Stomach smooth muscle (tissue), 2 donors: ENCODE data around the gene CDK6.
"Not testable (repeated sequence)": the region's sequence is repeated elsewhere in the genome, so short reads cannot be mapped to it uniquely, and the experiment has no call there.

Source experiments
- H3K27ac ChIP-seq: one replicate; pipeline ENCODE4 v1.7.0; 2013; ENCODE audit warnings: mild to moderate bottlenecking, low read length, inconsistent platforms
- H3K27me3 ChIP-seq, 2 donors: one replicate each; pipeline ENCODE4 v1.7.0; 2013; ENCODE audit warnings: low read length in 2 of 2; ENCODE audit not compliant: insufficient read depth in 2 of 2, control insufficient read depth in 1 of 2
- H3K36me3 ChIP-seq, 2 donors: one replicate each; pipeline ENCODE4 v1.7.0; 2013; ENCODE audit warnings: low read length in 2 of 2; ENCODE audit not compliant: control insufficient read depth in 2 of 2, insufficient read depth in 2 of 2
- H3K4me1 ChIP-seq: one replicate; pipeline ENCODE4 v1.7.0; 2013; ENCODE audit warnings: low read length; ENCODE audit not compliant: control insufficient read depth, insufficient read depth
- H3K4me3 ChIP-seq, 2 donors: one replicate each; pipeline ENCODE4 v1.7.0; 2013; ENCODE audit warnings: low read length in 2 of 2
- H3K9ac ChIP-seq, 2 donors: one replicate each; pipeline ENCODE4 v1.7.0; 2013; ENCODE audit warnings: low read length in 2 of 2, mild to moderate bottlenecking in 1 of 2
- H3K9me3 ChIP-seq, 2 donors: one replicate each; pipeline ENCODE4 v1.7.0; 2013; ENCODE audit warnings: low read length in 2 of 2; ENCODE audit not compliant: control insufficient read depth in 2 of 2
- donor health status: healthy.
- donor health status: Pancreatic carcinoma.

CDK6 gene

DNA sequence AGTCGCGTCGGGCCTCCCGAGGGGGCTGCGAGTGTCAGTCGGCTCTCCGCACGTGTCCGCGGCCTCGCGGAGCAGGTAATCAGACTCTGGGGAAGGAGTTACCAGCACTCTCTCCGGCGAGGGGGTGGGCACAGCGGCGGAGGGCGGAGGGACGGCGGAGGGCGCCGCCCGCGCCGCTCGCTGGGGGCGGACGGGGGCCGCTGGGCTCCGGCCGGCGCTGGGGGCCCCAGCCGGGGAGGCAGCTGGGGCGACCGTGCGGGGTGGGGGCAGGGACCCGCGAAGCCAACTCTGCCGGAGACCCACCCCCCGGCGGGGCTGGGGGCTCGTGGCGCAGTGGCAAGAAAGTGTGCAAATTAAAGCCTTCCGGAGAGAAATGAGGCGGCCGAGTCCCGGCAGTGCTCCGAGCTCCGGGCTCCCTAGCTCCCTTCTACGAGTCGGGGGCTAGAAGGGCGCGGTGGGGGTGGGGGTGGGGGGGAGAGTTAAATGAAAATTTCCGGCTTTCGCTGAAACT lies at the start of gene CDK6:
Gene CDK6, minus strand, starts transcription at position 85 of the 511 bp plus-strand sequence. CDS start 3,250 bp downstream, outside the sequence.
- no peak within 1 kb of the TSS for H3K27ac ChIP-seq
- H3K9ac ChIP-seq = peak within 1 kb of the TSS; percentile 68 to 84
- H3K27me3 ChIP-seq = no peaks in the 10 kb centered on the region
- no peaks in the 10 kb centered on the region for H3K9me3 ChIP-seq
- H3K36me3 ChIP-seq = no peaks in the 10 kb centered on the region
- peaks cover 18% of the 10 kb centered on the region for H3K4me1 ChIP-seq
- H3K4me3 ChIP-seq = peak within 1 kb of the TSS; percentile 88 to 95

DNA sequence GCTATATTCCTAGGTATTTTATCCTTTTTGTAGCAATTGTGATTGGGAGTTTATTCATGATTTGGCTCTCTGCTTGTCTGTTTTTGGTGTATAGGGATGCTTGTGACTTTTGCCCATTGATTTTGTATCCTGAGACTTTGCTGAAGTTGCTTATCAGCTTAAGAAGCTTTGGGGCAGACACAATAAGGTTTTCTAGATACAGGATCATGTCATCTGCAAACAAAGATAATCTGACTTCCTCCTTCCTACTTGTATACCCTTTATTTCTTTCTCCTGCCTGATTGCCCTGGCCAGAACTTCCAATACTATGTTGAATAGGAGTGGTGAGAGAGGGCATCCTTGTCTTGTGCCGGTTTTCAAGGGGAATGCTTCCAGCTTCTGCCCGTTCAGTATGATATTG lies 49.7 kb upstream of the CDK6 start:
- not testable (repeated sequence) for H3K27ac ChIP-seq, H3K4me1 ChIP-seq, H3K27me3 ChIP-seq, H3K4me3 ChIP-seq, H3K36me3 ChIP-seq, H3K9ac ChIP-seq, H3K9me3 ChIP-seq

DNA sequence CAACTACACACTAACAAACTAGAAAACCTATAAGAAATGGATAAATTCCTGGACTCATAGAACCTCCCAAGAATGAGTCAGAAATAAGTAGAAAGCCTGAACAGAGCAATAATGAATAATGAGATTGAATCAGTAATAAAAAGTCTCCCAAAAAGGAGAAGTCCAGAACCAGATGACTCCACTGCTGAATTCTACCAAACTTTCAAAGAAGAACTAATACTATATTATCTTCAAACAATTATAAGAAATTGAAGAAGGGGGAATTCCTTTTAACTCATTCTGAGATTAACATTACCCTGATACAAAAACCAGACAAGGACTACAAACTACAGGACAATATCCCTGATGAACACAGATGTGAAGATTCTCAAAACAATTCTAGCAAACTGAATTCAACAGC lies 47.8 kb upstream of the CDK6 start:
- no peak overlapping the region for H3K27ac ChIP-seq
- H3K4me3 ChIP-seq = no peak overlapping the region
- H3K36me3 ChIP-seq = no peaks in the 10 kb centered on the region
- H3K9ac ChIP-seq = no peak overlapping the region
- H3K9me3 ChIP-seq = peaks cover 3 to 8% of the 10 kb centered on the region in 2 donors
- no peaks in the 10 kb centered on the region for H3K27me3 ChIP-seq
- H3K4me1 ChIP-seq = no peaks in the 10 kb centered on the region

DNA sequence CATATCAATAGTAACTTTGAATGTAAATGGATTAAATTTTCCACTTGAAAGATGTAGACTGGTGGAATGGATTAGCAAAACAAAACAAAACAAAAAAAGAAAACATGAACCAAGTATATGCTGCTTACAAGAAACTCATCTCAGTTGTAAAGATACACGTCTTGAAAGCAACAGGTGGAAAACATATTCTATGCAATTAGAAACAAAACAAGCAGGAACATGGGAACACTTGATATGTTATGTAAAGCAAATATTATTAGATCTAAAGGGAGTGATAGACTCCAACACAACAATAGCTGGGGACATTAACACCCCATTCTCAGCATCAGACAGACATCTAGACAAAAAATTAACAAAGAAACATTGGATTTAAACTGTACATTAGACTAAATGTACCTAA lies 46.4 kb upstream of the CDK6 start:
- H3K9ac ChIP-seq = no peak overlapping the region
- no peak overlapping the region for H3K4me3 ChIP-seq
- H3K27ac ChIP-seq = no peak overlapping the region
- H3K9me3 ChIP-seq = peaks cover 0 to 4% of the 10 kb centered on the region in 2 donors
- no peaks in the 10 kb centered on the region for H3K36me3 ChIP-seq
- no peaks in the 10 kb centered on the region for H3K4me1 ChIP-seq
- H3K27me3 ChIP-seq = no peaks in the 10 kb centered on the region

DNA sequence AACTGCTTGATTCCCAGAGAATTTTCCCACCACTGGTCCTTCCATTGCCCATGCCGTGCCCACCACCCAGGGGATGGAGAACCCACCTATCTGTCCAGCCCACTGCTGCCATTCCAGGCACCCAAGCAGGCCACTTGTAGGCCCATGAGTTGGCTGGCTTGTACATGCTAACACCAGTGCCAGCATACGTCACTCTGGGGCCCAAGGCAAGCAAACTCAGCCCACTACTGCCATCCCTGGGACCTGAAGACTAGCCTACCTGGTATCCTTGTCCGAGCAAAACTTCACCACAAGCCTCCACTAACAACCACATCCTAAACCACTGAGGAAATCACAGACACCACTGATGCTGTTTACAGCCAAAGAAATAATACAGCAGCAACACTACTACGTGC lies 44.7 kb upstream of the CDK6 start:
- no peak overlapping the region for H3K27ac ChIP-seq
- no peak overlapping the region for H3K4me3 ChIP-seq
- no peaks in the 10 kb centered on the region for H3K4me1 ChIP-seq
- no peaks in the 10 kb centered on the region for H3K27me3 ChIP-seq
- H3K9ac ChIP-seq = no peak overlapping the region
- no peaks in the 10 kb centered on the region for H3K36me3 ChIP-seq
- no peaks in the 10 kb centered on the region for H3K9me3 ChIP-seq

DNA sequence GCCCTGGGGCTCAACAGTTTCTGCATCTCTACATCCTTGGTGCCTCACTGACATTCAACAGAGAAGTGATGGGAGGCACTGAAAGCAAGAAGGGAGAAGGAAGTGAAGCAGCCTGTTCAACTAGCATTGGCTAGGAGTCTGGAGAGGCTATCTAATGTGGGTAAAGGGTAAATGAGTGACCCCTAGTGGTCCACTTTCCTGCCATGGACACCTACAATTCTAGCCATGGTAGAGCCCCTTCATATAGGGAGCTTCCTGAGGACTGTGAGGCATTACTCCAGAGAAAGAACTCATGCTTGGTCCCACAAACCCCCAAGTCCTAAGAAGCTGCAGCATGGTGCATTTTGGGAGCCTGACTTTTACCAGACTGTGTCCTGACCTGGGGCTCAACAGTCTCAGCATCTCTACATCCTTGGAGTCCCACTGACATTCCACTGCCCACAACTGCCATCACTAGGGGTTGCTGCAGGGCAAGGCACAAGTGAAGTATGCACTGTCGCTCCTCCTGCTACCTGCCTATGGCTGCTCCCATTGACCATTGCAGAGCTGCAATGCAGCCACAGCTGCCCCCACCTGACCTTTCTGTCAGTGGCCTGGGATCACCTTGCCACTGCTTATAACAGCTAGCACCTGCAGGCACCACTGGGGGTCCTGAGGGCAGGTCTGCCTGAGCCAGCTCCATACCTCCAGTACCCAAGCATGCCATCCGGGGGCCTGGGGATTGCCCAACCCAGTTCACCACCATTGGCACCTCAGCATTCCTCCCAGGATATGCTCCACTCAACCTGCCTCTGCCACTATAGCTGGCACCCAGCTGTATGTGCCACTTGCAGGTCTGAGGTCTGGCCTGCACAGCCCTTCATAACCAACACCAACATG lies 44.1 kb upstream of the CDK6 start:
- Histone ChIP-seq H3K36me3 (no peaks in the 10 kb centered on the region), H3K4me3 (no peak overlapping the region), H3K27ac (no peak overlapping the region), H3K4me1 (no peaks in the 10 kb centered on the region), H3K9me3 (no peaks in the 10 kb centered on the region), H3K27me3 (no peaks in the 10 kb centered on the region), H3K9ac (no peak overlapping the region)

DNA sequence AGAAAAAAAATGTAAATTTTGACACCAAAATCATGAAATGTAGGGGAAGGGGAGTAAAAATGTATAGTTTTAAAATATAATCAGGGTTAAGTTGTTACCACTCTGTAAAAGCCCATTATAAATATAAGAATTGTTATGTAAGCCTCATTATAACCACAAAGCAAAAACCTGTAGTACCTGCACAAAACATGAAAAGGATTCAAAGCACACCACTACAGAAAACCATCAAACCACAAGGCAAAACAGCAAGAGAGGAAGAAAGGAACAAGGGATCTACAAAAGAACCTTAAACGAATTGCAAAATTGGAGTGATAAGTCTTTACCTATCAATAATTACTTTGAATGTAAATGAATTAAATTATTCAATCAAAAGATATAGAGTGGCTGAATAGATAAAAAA lies 41.0 kb upstream of the CDK6 start:
- H3K27ac ChIP-seq = no peak overlapping the region
- H3K36me3 ChIP-seq = no peaks in the 10 kb centered on the region
- H3K9me3 ChIP-seq = no peaks in the 10 kb centered on the region
- no peaks in the 10 kb centered on the region for H3K27me3 ChIP-seq
- H3K4me1 ChIP-seq = no peaks in the 10 kb centered on the region
- H3K4me3 ChIP-seq = no peak overlapping the region
- H3K9ac ChIP-seq = no peak overlapping the region

DNA sequence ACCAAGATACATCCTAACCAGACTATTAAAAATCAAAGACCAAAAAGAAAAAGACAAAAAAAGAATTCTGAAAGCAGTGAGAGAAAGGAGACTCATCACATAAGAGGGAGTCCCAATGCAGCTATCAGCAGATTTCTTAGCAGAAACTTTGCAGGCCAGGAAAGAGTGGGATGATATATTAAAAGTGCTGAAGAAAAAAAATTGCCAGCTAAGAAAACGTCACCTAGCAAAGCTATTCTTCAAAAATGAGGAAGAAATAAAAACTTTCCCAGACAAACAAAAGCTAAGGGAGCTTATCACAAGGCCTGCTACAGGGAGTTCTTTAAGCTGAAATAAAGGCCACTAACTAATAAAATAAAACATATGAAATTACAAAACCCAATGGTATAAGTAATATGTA lies 40.5 kb upstream of the CDK6 start:
- Histone ChIP-seq H3K27ac (no peak overlapping the region), H3K9me3 (no peaks in the 10 kb centered on the region), H3K4me3 (no peak overlapping the region), H3K9ac (no peak overlapping the region), H3K36me3 (no peaks in the 10 kb centered on the region), H3K27me3 (no peaks in the 10 kb centered on the region), H3K4me1 (no peaks in the 10 kb centered on the region)

DNA sequence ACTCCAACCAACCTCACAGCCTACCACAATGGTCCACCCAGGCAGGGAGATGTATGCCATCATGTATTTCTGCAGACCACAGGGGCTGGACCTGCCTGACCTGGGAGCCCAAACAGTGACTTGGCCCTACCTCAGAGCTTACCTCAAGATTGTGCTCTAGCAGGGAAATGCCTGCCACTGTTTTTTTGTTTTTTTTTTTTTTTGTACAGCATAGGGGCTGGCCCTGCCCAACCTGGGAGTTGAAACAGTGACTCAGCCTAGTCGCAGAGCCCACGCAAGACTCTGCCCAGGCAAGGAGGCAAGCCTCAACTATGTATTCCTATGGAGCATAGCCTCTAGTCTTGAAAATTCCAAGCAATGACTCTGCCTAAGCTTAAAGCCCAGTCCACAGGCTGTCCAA lies 39.3 kb upstream of the CDK6 start:
- H3K9me3 ChIP-seq = no peaks in the 10 kb centered on the region
- no peaks in the 10 kb centered on the region for H3K36me3 ChIP-seq
- no peaks in the 10 kb centered on the region for H3K4me1 ChIP-seq
- H3K9ac ChIP-seq = no peak overlapping the region
- no peaks in the 10 kb centered on the region for H3K27me3 ChIP-seq
- H3K27ac ChIP-seq = no peak overlapping the region
- H3K4me3 ChIP-seq = no peak overlapping the region

DNA sequence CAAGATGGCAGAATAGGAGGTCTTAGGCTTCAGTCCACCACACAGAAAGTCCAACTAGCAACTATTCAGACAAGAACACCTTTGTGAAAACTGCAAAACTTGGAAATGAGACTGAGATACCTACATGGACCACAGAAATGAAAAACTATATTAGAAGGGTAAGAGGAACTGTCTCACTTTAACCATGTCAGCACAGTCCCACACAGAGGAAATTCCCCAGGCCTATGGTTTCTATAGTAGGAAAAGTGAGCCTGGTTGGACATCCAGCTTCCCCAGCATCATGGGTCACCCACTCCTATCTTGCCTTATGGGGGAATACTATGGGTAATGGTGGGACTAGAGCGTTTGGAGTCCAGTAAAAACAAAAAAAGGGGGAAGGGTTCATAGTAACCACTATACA lies 38.8 kb upstream of the CDK6 start:
- H3K27me3 ChIP-seq = no peaks in the 10 kb centered on the region
- H3K4me3 ChIP-seq = no peak overlapping the region
- no peaks in the 10 kb centered on the region for H3K4me1 ChIP-seq
- H3K9ac ChIP-seq = no peak overlapping the region
- no peaks in the 10 kb centered on the region for H3K36me3 ChIP-seq
- no peak overlapping the region for H3K27ac ChIP-seq
- no peaks in the 10 kb centered on the region for H3K9me3 ChIP-seq

DNA sequence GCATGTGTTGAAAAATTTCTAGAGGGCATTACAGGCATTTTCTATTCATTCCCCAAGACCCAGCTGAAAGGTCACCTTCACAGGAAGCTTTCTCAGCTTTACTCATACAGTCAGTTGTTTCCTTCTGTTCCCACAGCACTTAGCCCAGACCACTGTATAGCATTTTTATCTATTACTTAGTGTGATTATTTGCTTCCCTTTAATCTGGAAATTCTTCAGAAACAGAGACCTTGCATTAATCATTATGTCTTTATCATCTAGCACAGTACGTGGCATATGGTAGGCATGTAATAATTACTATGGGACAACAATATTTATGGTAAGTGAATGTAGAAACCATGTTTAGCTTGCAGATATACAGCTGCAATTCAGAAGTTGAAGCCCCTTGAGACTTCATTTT lies 38.2 kb upstream of the CDK6 start:
- H3K4me1 ChIP-seq = no peaks in the 10 kb centered on the region
- H3K27ac ChIP-seq = no peak overlapping the region
- no peak overlapping the region for H3K9ac ChIP-seq
- no peaks in the 10 kb centered on the region for H3K9me3 ChIP-seq
- no peaks in the 10 kb centered on the region for H3K27me3 ChIP-seq
- no peak overlapping the region for H3K4me3 ChIP-seq
- no peaks in the 10 kb centered on the region for H3K36me3 ChIP-seq
